SK-N-SH treated with all-trans-retinoic acid at 6 μM for 48 hours (cell line): Measurements from ENCODE around the gene CD8B.

Experiments used
- CSDC2 ChIP-seq: fragments of 250-450 bp; sonication (Bioruptor Pico); IDR thresholded peaks from 2 replicates; pipeline ENCODE4 v1.5.0; 2020; ENCODE audit warnings: mild to moderate bottlenecking, moderate library complexity
- GLIS3 ChIP-seq: fragments of 250-450 bp; sonication (Bioruptor Pico); IDR thresholded peaks from 2 replicates; pipeline ENCODE4 v1.5.0; 2020; ENCODE audit warnings: mild to moderate bottlenecking, moderate library complexity
- OSR1 ChIP-seq: fragments of 250-450 bp; sonication (Bioruptor Pico); IDR thresholded peaks from 2 replicates; pipeline ENCODE4 v1.8.0; 2022; ENCODE audit warnings: moderate library complexity, mild to moderate bottlenecking, inconsistent platforms
- PPARA ChIP-seq: fragments of 250-450 bp; sonication (Bioruptor Pico); IDR thresholded peaks from 2 replicates; pipeline ENCODE4 v1.5.0; 2020; ENCODE audit warnings: mild to moderate bottlenecking, borderline replicate concordance
- TCF4 ChIP-seq: fragments of 250-450 bp; sonication (Bioruptor Pico); IDR thresholded peaks from 2 replicates; pipeline ENCODE4 v1.8.0; 2021; ENCODE audit warnings: mild to moderate bottlenecking, moderate library complexity, borderline replicate concordance
- ZC3H10 ChIP-seq: fragments of 250-450 bp; sonication (Bioruptor Pico); IDR thresholded peaks from 2 replicates; pipeline ENCODE4 v1.5.1; 2021; ENCODE audit warnings: mild to moderate bottlenecking, moderate library complexity
- ZFP3 ChIP-seq: fragments of 250-450 bp; sonication (Bioruptor Pico); IDR thresholded peaks from 2 replicates; pipeline ENCODE4 v1.5.0; 2020; ENCODE audit warnings: mild to moderate bottlenecking, moderate library complexity
- ZNF565 ChIP-seq: fragments of 450-650 bp; formaldehyde crosslinking; conservative IDR thresholded peaks from 2 replicates; pipeline ENCODE4 v1.5.0; 2020; ENCODE audit warnings: low read depth, mild to moderate bottlenecking, moderate library complexity
- ZNF70 ChIP-seq: fragments of 450-650 bp; formaldehyde crosslinking; IDR thresholded peaks from 2 replicates; pipeline ENCODE4 v1.5.0; 2020; ENCODE audit warnings: mild to moderate bottlenecking, moderate library complexity
- TF ChIP-seq, protein P1 (sequence below): fragments of 250-450 bp; sonication (Bioruptor Pico); IDR thresholded peaks from 2 replicates; pipeline ENCODE4 v1.5.1; 2020; ENCODE audit warnings: low read depth, mild to moderate bottlenecking, moderate library complexity
- TF ChIP-seq, protein P2 (sequence below): fragments of 250-450 bp; sonication (Bioruptor Pico); IDR thresholded peaks from 2 replicates; pipeline ENCODE4 v1.8.0; 2020; ENCODE audit warnings: mild to moderate bottlenecking, moderate library complexity, borderline replicate concordance
- TF ChIP-seq, protein P3 (sequence below): fragments of 250-450 bp; sonication (Bioruptor Pico); IDR thresholded peaks from 2 replicates; pipeline ENCODE4 v1.5.1; 2021; ENCODE audit warnings: mild to moderate bottlenecking, moderate library complexity
- TF ChIP-seq, protein P4 (sequence below): fragments of 250-450 bp; sonication (Bioruptor Pico); IDR thresholded peaks from 2 replicates; pipeline ENCODE4 v1.5.0; 2020; ENCODE audit warnings: mild to moderate bottlenecking, moderate library complexity

DNA sequence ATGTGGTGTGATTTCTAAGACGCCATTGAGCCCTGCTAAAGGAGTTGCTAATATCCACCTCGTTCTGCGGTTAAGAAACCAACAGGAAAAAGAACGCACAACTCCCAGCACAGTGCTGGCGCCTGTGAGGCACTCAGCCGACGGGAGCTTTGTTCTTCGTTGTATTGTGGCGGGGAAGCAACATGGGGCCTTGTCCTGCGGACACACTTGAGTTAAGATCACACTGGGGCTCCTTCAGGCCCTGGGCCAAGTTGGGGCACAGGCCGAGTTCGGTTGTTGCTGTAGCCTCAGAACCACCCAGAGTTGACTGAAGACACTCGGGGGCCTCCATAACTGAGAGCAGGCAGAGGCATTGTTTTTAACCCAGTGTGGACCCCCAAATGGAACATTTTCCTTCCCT is 40.4 kb downstream of the CD8B start:
- no peak for TF ChIP-seq OSR1
- TF ChIP-seq, protein P1, sequence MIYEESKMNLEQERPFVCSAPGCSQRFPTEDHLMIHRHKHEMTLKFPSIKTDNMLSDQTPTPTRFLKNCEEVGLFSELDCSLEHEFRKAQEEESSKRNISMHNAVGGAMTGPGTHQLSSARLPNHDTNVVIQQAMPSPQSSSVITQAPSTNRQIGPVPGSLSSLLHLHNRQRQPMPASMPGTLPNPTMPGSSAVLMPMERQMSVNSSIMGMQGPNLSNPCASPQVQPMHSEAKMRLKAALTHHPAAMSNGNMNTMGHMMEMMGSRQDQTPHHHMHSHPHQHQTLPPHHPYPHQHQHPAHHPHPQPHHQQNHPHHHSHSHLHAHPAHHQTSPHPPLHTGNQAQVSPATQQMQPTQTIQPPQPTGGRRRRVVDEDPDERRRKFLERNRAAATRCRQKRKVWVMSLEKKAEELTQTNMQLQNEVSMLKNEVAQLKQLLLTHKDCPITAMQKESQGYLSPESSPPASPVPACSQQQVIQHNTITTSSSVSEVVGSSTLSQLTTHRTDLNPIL (CRISPR knock-in tag), result no peak
- no peak for TF ChIP-seq TCF4
- no peak for TF ChIP-seq ZNF70 (CRISPR knock-in tag)
- TF ChIP-seq CSDC2 (CRISPR knock-in tag), result no peak
- no peak for TF ChIP-seq GLIS3 (CRISPR knock-in tag)
- TF ChIP-seq ZNF565 (CRISPR knock-in tag), result no peak
- TF ChIP-seq, protein P2, sequence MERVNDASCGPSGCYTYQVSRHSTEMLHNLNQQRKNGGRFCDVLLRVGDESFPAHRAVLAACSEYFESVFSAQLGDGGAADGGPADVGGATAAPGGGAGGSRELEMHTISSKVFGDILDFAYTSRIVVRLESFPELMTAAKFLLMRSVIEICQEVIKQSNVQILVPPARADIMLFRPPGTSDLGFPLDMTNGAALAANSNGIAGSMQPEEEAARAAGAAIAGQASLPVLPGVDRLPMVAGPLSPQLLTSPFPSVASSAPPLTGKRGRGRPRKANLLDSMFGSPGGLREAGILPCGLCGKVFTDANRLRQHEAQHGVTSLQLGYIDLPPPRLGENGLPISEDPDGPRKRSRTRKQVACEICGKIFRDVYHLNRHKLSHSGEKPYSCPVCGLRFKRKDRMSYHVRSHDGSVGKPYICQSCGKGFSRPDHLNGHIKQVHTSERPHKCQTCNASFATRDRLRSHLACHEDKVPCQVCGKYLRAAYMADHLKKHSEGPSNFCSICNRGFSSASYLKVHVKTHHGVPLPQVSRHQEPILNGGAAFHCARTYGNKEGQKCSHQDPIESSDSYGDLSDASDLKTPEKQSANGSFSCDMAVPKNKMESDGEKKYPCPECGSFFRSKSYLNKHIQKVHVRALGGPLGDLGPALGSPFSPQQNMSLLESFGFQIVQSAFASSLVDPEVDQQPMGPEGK (CRISPR knock-in tag), result no peak
- TF ChIP-seq, protein P3, sequence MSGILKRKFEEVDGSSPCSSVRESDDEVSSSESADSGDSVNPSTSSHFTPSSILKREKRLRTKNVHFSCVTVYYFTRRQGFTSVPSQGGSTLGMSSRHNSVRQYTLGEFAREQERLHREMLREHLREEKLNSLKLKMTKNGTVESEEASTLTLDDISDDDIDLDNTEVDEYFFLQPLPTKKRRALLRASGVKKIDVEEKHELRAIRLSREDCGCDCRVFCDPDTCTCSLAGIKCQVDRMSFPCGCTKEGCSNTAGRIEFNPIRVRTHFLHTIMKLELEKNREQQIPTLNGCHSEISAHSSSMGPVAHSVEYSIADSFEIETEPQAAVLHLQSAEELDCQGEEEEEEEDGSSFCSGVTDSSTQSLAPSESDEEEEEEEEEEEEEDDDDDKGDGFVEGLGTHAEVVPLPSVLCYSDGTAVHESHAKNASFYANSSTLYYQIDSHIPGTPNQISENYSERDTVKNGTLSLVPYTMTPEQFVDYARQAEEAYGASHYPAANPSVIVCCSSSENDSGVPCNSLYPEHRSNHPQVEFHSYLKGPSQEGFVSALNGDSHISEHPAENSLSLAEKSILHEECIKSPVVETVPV (CRISPR knock-in tag), result no peak
- TF ChIP-seq ZC3H10, result no peak
- TF ChIP-seq, protein P4, sequence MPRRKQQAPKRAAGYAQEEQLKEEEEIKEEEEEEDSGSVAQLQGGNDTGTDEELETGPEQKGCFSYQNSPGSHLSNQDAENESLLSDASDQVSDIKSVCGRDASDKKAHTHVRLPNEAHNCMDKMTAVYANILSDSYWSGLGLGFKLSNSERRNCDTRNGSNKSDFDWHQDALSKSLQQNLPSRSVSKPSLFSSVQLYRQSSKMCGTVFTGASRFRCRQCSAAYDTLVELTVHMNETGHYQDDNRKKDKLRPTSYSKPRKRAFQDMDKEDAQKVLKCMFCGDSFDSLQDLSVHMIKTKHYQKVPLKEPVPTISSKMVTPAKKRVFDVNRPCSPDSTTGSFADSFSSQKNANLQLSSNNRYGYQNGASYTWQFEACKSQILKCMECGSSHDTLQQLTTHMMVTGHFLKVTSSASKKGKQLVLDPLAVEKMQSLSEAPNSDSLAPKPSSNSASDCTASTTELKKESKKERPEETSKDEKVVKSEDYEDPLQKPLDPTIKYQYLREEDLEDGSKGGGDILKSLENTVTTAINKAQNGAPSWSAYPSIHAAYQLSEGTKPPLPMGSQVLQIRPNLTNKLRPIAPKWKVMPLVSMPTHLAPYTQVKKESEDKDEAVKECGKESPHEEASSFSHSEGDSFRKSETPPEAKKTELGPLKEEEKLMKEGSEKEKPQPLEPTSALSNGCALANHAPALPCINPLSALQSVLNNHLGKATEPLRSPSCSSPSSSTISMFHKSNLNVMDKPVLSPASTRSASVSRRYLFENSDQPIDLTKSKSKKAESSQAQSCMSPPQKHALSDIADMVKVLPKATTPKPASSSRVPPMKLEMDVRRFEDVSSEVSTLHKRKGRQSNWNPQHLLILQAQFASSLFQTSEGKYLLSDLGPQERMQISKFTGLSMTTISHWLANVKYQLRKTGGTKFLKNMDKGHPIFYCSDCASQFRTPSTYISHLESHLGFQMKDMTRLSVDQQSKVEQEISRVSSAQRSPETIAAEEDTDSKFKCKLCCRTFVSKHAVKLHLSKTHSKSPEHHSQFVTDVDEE, result no peak
- no peak for TF ChIP-seq ZFP3 (CRISPR knock-in tag)
- TF ChIP-seq PPARA, result no peak
